ENCODE data around the gene CDH4.

Gene CDH4

GRCh38 chr20:61361501-61361900, 109.4 kb downstream of the CDH4 start:
- no peak for DNase-seq

GRCh38 chr20:61364147-61364546, 112.1 kb downstream of the CDH4 start:
- DNase-seq = no peak

GRCh38 chr20:61366914-61367313, 114.9 kb downstream of the CDH4 start:
- no peak for DNase-seq

- no peak for DNase-seq
Measured at GRCh38 chr20:61369731-61370520, 117.9 kb downstream of the CDH4 start.

- no peak for DNase-seq
Measured at GRCh38 chr20:61370841-61371303, 118.8 kb downstream of the CDH4 start.

- DNase-seq = no peak
Measured at GRCh38 chr20:61371501-61372136, 119.6 kb downstream of the CDH4 start.

- DNase-seq = no peak
Measured at GRCh38 chr20:61372137-61373054, 120.3 kb downstream of the CDH4 start.

GRCh38 chr20:61373055-61373399, 121.0 kb downstream of the CDH4 start:
- DNase-seq = no peak

- no peak for DNase-seq
Measured at GRCh38 chr20:61373956-61374545, 122.0 kb downstream of the CDH4 start.

GRCh38 chr20:61376541-61377240, 124.6 kb downstream of the CDH4 start:
- DNase-seq = no peak

GRCh38 chr20:61378694-61379355, 126.8 kb downstream of the CDH4 start:
- no peak for DNase-seq

GRCh38 chr20:61379898-61380544, 128.0 kb downstream of the CDH4 start:
- no peak for DNase-seq

GRCh38 chr20:61380545-61380915, 128.5 kb downstream of the CDH4 start:
- DNase-seq = no peak

GRCh38 chr20:61382194-61382593, 130.1 kb downstream of the CDH4 start:
- DNase-seq = no peak

- no peak for DNase-seq
Measured at GRCh38 chr20:61385296-61385695, 133.2 kb downstream of the CDH4 start.

GRCh38 chr20:61385731-61386130, 133.7 kb downstream of the CDH4 start:
- no peak for DNase-seq

GRCh38 chr20:61387204-61387953, 135.3 kb downstream of the CDH4 start:
- no peak for DNase-seq

- no peak for DNase-seq
Measured at GRCh38 chr20:61387954-61388348, 135.9 kb downstream of the CDH4 start.

- DNase-seq = no peak
Measured at GRCh38 chr20:61389077-61389476, 137.0 kb downstream of the CDH4 start.

GRCh38 chr20:61391185-61391584, 139.1 kb downstream of the CDH4 start:
- no peak for DNase-seq

Data from NCI-H1436 (cell line).